CD1c-positive myeloid dendritic cell (primary cell): ENCODE data around the gene PTBP2.

Experiments
- DNase-seq: peaks from one replicate; pipeline ENCODE4 v3.0.0-alpha.2; 2016; ENCODE audit errors: extremely low spot score

Gene PTBP2

DNA sequence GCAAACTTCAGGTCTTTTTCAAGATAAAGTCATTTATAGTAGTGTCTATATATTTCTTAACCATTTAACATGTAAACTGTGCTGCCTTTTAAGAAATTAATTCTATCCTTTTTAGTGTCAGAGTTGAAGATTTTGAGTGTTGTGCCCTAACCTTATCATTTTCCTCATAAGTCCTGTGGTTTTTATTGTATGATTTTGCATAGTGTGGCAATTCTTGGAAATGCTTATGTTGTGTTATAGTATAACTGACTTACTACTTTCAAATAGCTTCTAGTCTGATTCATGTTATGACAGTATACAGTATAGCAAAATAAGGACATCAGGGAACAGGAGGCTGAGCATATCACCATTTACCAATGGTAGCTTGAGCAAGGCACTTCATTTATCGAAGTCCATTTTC lies 99.1 kb downstream of the PTBP2 start:
- no peak for DNase-seq

DNA sequence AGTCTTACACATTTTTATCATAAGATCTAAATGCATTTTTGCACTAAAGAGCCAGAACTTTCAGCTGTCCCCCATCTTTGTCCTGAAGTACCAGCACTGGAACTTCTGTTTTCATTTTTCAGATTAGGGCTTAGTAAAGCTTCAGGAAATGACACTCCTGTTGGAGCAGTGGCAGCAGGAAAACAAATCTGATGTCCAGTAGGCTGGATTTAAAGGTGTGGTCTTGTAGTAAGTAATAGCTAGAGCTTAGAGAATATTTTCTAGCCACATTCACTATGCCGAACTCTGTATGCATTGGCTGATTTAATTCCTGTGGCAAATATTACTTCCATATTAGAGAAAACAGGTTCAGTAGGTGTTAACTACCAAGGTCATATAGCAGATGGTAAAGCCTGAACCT lies 103.6 kb downstream of the PTBP2 start:
- DNase-seq = no peak

DNA sequence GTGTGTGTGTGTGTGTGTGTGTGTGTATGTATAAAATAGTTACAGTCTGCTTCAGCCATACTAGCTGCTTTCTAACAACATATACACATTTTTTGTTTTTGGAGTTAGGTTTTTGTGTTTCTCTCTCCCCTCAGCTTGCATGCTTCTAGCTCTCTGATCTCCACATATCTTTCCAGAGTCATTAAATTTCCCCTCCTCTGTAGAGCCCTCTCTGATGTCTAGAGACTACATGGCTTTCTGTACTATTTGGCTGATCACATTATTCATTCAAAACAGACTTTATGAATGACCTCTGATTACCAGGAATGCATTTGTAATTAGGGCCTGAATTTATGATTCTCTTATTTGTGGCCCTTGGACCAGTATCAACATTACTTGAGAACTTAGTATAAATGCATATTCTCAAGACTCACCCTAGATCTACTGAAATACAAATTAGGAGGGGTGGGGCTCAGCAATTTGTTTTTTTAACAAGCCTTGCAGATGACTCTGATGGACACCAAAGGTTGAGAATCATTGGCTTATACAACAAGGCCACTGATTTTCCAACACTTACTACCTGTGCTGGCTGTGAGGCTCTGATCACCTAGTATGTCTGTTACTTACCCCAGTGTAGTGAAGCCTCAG lies 104.5 kb downstream of the PTBP2 start:
- no peak for DNase-seq

DNA sequence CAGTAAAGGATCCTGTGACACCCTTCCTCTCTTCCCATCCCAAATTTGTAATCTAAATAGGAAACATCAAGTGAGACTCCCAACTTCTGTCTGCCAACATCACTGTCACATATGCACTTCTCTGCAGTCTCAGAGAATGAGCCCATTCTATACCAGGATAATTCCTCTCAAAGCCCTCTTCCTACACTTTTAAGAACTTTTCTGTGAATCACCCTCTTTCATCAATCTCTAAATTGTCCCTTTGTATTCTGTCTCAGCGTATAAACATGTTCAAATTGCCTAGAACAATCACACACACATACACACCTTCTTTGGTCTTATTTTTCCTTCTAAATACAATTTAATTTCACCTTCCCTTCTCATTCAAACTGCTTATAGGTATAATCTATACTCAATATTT lies 111.8 kb downstream of the PTBP2 start:
- no peak for DNase-seq

DNA sequence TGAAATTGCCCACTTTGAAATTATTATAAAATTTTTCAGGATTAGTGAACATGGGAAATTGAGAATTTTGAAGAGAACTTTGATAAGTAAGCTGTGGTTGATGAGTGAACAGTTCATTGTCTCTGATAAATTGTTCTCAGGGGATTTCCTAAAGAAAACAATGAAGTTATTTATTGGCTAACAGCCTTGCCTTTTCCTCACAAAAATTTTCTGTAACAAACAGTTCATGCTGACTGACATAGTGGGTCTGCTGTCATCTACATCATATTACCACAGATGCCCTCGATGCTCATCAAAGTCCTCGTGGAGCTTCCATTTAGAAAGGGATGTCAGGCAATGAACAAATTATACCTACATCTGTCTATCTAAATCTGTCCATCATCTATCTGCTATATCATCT lies 113.4 kb downstream of the PTBP2 start:
- DNase-seq = no peak

DNA sequence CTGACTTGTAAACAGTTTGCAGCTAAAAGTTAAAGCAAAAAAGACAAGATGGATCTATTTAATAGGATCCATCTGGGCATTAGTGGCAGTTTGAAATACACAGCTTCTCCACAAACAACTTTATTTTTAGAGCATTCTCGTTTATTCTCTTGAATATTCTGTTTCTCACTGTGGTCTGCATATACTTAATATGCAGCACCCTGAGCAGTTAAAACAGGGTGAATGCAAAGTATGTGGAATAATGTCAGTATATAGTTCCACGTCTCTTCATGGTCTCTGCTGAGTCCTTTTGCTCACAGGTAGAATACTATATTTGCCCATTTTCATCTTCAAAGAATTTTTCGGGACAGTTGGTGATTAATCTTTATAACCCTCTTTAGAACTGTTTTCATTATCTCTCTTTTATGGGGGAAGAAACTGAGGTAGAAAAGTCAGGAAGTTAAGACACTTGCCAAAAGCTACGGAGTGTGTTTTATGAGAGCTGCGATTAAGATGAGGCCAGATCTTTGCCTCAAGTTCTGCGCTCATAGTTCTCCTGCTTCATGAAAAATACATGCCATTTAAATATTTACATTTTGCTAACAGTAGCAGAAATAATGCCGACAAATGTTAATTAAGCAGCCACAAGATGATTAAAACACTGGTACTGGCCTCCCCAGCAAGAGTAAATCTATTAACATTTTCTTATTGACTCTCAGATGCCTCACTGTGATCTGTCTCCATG lies 115.6 kb downstream of the PTBP2 start:
- no peak for DNase-seq

DNA sequence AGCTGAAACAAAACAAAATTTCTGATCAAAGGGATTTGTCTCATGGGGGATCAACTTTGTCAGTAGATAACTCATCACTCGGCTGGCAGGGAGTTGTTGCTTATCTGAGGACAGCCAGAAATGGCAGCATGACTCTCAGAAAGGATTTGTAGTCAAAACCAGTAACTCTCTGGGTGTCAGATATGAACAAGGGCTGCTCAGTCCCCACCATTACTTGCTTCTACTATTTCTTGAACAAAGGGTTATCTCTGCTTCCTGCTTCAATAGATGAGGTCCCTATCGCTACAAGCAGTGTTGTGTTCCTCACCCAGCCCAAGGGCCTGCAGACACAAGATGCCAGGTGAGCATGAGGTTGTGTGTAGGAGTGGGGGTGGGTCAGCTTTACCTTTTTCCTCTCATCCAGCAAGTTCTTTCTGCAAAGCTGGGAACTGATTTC lies 116.2 kb downstream of the PTBP2 start:
- DNase-seq = no peak

DNA sequence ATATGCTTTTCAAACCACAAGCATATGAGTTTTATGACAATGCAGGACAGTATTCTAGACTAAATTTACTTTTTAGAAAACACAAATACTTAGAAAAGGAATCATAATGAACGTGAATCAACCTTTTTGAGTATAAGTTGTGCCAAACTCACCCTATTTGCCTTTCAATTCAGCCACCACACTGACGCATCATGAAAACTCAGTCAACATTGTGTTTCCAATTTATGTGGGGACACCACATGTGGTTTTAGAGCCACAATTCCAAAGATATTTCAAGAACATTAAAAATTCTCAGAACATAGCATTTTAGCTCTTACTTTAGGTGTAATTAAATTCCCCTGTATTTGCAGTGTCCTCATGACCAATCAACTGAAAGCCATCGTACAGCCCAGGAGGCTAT lies 118.8 kb downstream of the PTBP2 start:
- DNase-seq = no peak

DNA sequence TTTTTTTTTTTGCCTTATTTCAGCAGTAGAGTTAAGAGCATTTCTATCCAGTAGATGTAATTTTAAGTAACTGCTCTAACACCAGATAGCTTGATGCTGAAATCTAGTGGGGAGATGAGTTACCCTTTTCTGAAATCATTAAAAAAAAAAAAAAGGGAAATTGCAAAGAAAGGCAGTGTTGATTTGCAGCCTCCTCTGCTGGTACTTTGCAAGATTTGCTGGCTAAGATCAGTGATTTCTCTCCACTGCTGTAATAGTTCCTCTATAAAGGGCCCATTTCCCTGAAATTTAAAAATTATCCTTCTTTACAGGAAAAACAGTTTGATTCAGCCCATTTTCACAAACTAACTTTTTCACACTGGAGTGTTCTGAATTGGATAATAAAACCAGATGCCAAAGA lies 120.6 kb downstream of the PTBP2 start:
- DNase-seq = no peak

DNA sequence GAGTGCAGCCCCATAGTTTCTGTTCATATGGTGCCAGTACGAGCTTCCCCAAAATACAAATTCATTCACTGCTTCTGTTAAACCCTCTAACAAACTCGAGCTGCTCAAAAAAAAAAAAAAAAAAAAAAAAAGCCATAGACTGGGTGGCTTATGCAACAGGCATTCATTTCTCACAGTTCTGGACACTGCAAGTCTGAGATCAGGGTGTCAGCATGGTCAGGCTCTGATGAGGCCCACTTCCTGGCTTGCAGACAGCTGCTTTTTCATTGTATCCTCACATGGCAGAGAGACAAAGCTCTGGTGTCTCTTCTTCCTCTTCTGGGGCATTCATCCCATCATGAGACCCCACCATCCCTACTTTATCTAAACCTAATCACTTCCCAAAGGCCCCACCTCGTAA lies 121.6 kb downstream of the PTBP2 start:
- no peak for DNase-seq

DNA sequence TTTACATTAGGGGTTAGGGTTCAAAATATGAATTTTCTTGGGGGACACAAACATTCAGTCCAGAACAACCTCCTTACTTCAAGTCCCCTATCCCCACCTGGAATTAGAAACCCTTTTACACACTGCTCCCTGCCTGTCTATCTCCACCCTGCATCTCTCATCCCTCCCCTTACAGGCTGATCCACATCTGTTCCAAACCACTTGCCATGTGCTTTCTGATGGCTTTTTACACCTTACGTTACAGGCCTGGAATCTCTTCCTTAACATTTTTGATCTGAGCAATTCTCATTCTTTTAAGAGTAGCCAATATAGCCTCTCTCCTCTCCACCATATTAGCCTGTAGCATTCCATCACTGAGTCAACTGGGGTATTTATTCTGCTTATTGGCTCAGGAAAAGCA lies 122.0 kb downstream of the PTBP2 start:
- no peak for DNase-seq

DNA sequence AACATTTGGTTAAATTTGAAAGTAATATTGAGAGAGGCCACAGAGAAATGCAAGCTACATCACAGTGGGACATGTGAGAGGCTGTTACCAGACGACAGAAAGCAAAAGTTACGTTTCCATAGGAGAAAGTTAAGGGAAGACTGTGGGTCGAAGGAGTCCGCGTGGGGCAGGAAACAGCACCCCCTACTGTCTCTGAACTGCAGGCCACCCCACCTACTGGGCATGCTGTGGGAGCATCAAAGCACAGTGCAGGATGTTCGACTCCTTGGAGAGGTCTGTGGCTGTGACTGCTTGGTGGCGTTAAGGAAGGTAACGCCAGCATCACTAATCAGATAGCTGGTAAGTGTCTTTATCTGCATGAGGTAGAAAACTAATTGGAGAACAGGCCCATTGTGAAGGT lies 123.9 kb downstream of the PTBP2 start:
- peak; percentile 12 for DNase-seq

DNA sequence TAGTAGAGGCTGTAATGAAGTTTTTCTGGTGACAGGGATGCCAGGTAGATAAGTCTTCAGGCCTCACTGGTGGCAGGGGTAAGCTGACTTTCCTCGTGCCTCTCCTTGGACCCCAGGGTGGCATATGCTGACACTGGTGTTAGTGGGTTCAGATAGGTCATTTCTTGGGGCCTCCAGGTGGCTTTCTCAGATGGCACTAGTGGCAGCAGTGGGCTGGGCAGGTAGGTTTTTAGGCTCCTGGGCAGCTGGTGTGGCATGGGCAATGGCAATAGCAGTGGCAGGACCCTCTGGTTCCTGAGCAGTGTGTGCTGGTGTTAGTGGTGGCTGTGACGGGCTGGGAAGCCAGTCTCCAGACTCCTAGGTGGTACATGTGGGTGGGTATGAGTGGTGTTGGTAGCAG lies 140.3 kb downstream of the PTBP2 start:
- no peak for DNase-seq

DNA sequence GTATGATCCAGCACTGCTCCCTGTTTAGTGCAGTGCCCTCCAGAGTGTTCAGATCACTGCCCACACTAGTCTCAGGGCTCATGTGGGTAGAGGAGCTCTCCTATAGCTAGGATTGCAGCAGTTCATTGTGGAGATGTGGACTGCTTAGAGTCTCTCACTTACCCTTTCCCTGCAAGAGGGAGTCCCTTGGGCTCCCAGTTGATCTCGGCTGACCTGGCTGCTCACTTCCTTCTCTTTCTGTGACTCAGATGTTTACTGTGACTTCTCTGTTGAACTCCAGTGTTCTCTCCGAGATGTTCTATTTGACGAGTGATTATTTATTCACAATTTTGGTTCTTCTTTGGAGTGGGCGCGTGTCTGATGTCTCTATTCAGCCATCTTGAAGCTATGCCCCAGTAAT lies 141.9 kb downstream of the PTBP2 start:
- DNase-seq = no peak
